CD14-positive monocyte (primary cell): Measurements from ENCODE around the gene LAMA3. TPM values are rescaled to one million over a fixed set of nuclear protein-coding genes. Genes with fewer than 3 reads are reported as not detected.

Experiments used
- DNase-seq, 3 donors: peaks; one replicate each; pipeline ENCODE4 v3.0.0-alpha.2; 2011 to 2022
- H2AFZ ChIP-seq: 2 replicates; pipeline ENCODE4 v1.6.0; 2012; ENCODE audit warnings: mild to moderate bottlenecking, low read depth, low read length, inconsistent platforms; ENCODE audit not compliant: insufficient read depth, poor library complexity, severe bottlenecking
- H3K27ac ChIP-seq, 2 donors: 1 replicate in 1 of 2; 2 replicates in 1 of 2; pipeline ENCODE4 v1.5.1; 2012 to 2013; ENCODE audit warnings: low read length in 2 of 2, control low read depth in 1 of 2, inconsistent platforms in 1 of 2, low read depth in 1 of 2, mild to moderate bottlenecking in 1 of 2
- H3K27me3 ChIP-seq, 2 donors: one replicate each; pipeline versions ENCODE4 v1.6.0 to v1.6.1; 2011 to 2013; ENCODE audit warnings: low read length in 2 of 2; ENCODE audit not compliant: control insufficient read depth in 2 of 2, insufficient read depth in 2 of 2
- H3K36me3 ChIP-seq, 2 donors: replicated peaks in 1 of 2; 1 replicate in 1 of 2; 2 replicates in 1 of 2; pipeline versions ENCODE4 v1.5.1 to v1.6.1; 2012 to 2013; ENCODE audit warnings: low read length in 2 of 2, control low read depth in 1 of 2, inconsistent platforms in 1 of 2, mild to moderate bottlenecking in 1 of 2; ENCODE audit not compliant: insufficient read depth in 2 of 2, control insufficient read depth in 1 of 2
- H3K4me1 ChIP-seq, 2 donors: 1 replicate in 1 of 2; 2 replicates in 1 of 2; pipeline versions ENCODE4 v1.5.1 to v1.6.1; 2012 to 2013; ENCODE audit warnings: low read length in 2 of 2, control low read depth in 1 of 2, inconsistent platforms in 1 of 2, mild to moderate bottlenecking in 1 of 2, moderate library complexity in 1 of 2; ENCODE audit not compliant: insufficient read depth in 2 of 2, control insufficient read depth in 1 of 2
- H3K4me2 ChIP-seq: replicated peaks from 2 replicates; pipeline ENCODE3; 2012; ENCODE audit warnings: low read length, moderate library complexity, mild to moderate bottlenecking; ENCODE audit not compliant: poor library complexity, severe bottlenecking; ENCODE audit errors: extremely low read depth
- H3K4me3 ChIP-seq, 3 experiments: fragments of 200-600 bp in 1 of 3; sonication (generic) in 1 of 3; replicated peaks in 1 of 3; 1 replicate in 2 of 3; 2 replicates in 1 of 3; pipeline ENCODE4 v1.5.1; 2011 to 2013; ENCODE audit warnings: low read length in 3 of 3, mild to moderate bottlenecking in 3 of 3, control low read depth in 2 of 3, low read depth in 2 of 3, inconsistent platforms in 1 of 3, moderate library complexity in 1 of 3
- H3K79me2 ChIP-seq: 2 replicates; pipeline ENCODE4 v1.6.0; 2012; ENCODE audit warnings: mild to moderate bottlenecking, control low read depth, inconsistent platforms, low read length, moderate library complexity; ENCODE audit not compliant: insufficient read depth
- H3K9ac ChIP-seq: 2 replicates; pipeline ENCODE4 v1.6.0; 2017; ENCODE audit warnings: low read length, mild to moderate bottlenecking; ENCODE audit not compliant: insufficient read depth, poor library complexity, severe bottlenecking
- H3K9me3 ChIP-seq, 2 donors: replicated peaks in 1 of 2; 1 replicate in 1 of 2; 2 replicates in 1 of 2; pipeline versions ENCODE4 v1.5.1 to v1.6.1; 2012 to 2013; ENCODE audit warnings: low read length in 2 of 2, control low read depth in 1 of 2; ENCODE audit not compliant: control insufficient read depth in 1 of 2, insufficient read depth in 1 of 2
- H4K20me1 ChIP-seq: 2 replicates; pipeline ENCODE4 v1.6.0; 2012; ENCODE audit warnings: mild to moderate bottlenecking, low read length, control low read depth, moderate library complexity; ENCODE audit not compliant: insufficient read depth
- H3K27ac Mint-ChIP-seq, 7 donors: one replicate each; pipeline ENCODE4 v1.8.0; 2020; ENCODE audit warnings: mild to moderate bottlenecking in 7 of 7, mixed read lengths in 7 of 7, moderate library complexity in 6 of 7, inconsistent platforms in 2 of 7
- H3K27me3 Mint-ChIP-seq, 3 donors: one replicate each; pipeline ENCODE4 v1.8.0; 2021 to 2022; ENCODE audit warnings: low read depth in 3 of 3, mild to moderate bottlenecking in 3 of 3, mixed read lengths in 3 of 3, moderate library complexity in 3 of 3, inconsistent platforms in 1 of 3
- H3K36me3 Mint-ChIP-seq, 2 donors: one replicate each; pipeline ENCODE4 v1.8.0; 2020; ENCODE audit warnings: mixed read lengths in 2 of 2, inconsistent platforms in 1 of 2, mild to moderate bottlenecking in 1 of 2
- H3K4me1 Mint-ChIP-seq: one replicate; pipeline ENCODE4 v1.8.0; 2020; ENCODE audit warnings: mild to moderate bottlenecking, mixed read lengths
- H3K4me3 Mint-ChIP-seq, 2 donors: one replicate each; pipeline ENCODE4 v1.8.0; 2020; ENCODE audit warnings: mild to moderate bottlenecking in 2 of 2, mixed read lengths in 2 of 2, moderate library complexity in 1 of 2
- H3K9me3 Mint-ChIP-seq, 7 donors: one replicate each; pipeline ENCODE4 v1.8.0; 2020 to 2022; ENCODE audit warnings: mixed read lengths in 7 of 7, mild to moderate bottlenecking in 6 of 7, moderate library complexity in 6 of 7, inconsistent platforms in 2 of 7
- CTCF ChIP-seq: fragments of 200-600 bp; IDR thresholded peaks from one replicate; pipeline ENCODE4 v1.8.0; 2022; ENCODE audit warnings: antibody characterized with exemption, mild to moderate bottlenecking
- WGBS: methylation state at CpG from one replicate; pipeline ENCODE4 v1.1.5; 2013; ENCODE audit warnings: missing lambda C conversion rate; ENCODE audit not compliant: insufficient coverage; 5-methylcytosine and 5-hydroxymethylcytosine counted together
- intact Hi-C, 2 donors: fragments of 100-400 bp; cut with micrococcal nuclease; formaldehyde crosslinking; loops; one replicate each; pipeline versions ENCODE4 v1.15.0 to v1.15.1; 2023
- polyA plus RNA-seq, 3 donors: library from polyadenylated mRNA; depleted of rRNA in 1 of 3; unstranded in 2 of 3; stranded (reverse) in 1 of 3; fragments of 300-500 nt in 2 of 3; fragments of >200 nt in 1 of 3; fragmentation: Illumina TruSeq in 2 of 3; gene quantifications; 1 replicate in 2 of 3; 2 replicates in 1 of 3; pipeline ENCODE4 v1.2.3, GENCODE V29; 2012 to 2021

The LAMA3 gene
- polyA plus RNA-seq, 3 donors: not detected

DNA sequence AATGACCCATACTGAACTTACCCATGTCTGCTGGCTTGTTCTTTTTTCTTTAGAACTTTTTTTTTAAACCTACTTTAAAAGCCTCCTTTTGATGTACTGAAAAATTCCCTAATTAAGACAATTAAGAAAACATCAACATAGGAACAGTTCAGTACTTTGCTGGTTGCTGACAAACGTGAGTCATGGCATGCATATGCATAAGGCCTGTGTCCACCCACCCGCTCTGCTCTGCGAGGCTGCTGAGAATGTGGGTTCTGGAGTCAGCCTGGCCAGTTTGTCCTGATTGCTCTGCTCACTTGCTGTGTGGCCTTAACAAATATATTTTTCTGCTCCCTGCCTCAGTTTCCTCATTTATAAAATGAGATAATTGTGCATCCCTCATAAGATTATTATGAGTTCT lies 27.3 kb downstream of the LAMA3 start:
- Histone ChIP-seq H3K4me1 (no peaks in the 10 kb centered on the region), H3K9ac (no peak overlapping the region), H3K27me3 (no peaks in the 10 kb centered on the region), H3K4me3 (no peak overlapping the region), H3K27ac (no peak overlapping the region), H4K20me1 (no peaks in the 10 kb centered on the region), H3K4me2 (no peak overlapping the region), H3K36me3 (no peaks in the 10 kb centered on the region), H3K9me3 (no peaks in the 10 kb centered on the region), H3K79me2 (no peaks in the 10 kb centered on the region), H2AFZ (no peak overlapping the region)
- no peak for DNase-seq
- peaks cover 10% of the 10 kb centered on the region for H3K4me1 Mint-ChIP-seq
- intact Hi-C loops: no loop called here
- H3K36me3 Mint-ChIP-seq: no peaks in the 10 kb centered on the region
- TF ChIP-seq CTCF: no peak
- H3K27ac Mint-ChIP-seq: no peak overlapping the region
- peaks cover 0 to 7% (median 4%) of the 10 kb centered on the region in 3 donors for H3K27me3 Mint-ChIP-seq
- H3K4me3 Mint-ChIP-seq: no peak overlapping the region
- WGBS: 100% methylated on average over 3 of the region's 3 CpGs
- no peaks in the 10 kb centered on the region for H3K9me3 Mint-ChIP-seq

DNA sequence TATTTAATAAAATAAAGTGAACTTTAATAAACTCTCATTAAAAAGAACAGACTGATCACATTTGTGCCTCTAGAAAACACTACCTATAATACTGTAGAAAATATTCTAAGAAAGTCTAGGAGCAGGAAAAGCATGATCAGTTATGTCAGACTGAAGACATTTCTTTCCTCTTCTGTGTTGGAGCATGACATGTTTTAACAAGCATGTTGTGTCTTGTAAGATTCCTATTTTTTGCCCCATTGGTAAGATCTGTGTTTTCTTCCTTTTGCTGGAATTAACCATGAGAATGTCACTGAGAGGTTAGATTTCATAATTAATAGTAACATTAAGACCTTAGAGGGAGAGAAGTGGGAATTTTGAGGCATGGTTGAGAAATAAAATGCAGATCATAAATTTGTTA lies 27.7 kb downstream of the LAMA3 start:
- Histone ChIP-seq H3K4me2 (no peak overlapping the region), H3K4me1 (no peaks in the 10 kb centered on the region), H3K79me2 (no peaks in the 10 kb centered on the region), H2AFZ (no peak overlapping the region), H3K9ac (no peak overlapping the region), H3K36me3 (no peaks in the 10 kb centered on the region), H4K20me1 (no peaks in the 10 kb centered on the region), H3K27ac (no peak overlapping the region), H3K27me3 (no peaks in the 10 kb centered on the region), H3K4me3 (no peak overlapping the region), H3K9me3 (no peaks in the 10 kb centered on the region)
- intact Hi-C loops: no loop called here
- DNase-seq: no peak
- no peak for TF ChIP-seq CTCF
- Mint-ChIP-seq H3K9me3 (no peaks in the 10 kb centered on the region), H3K4me1 (peaks cover 10% of the 10 kb centered on the region), H3K27ac (no peak overlapping the region), H3K4me3 (no peak overlapping the region), H3K27me3 (peaks cover 0 to 6% (median 3%) of the 10 kb centered on the region in 3 donors), H3K36me3 (no peaks in the 10 kb centered on the region)
